Effector memory CD8-positive, alpha-beta T cell (primary cell): Measurements from ENCODE around the gene ABT1.

Experiments used
- ATAC-seq: fragments of 150-1000 bp; cut with Tn5 transposase; replicated peaks from 2 replicates; pipeline ENCODE4 v1.10.0; 2021; ENCODE audit warnings: mild to moderate bottlenecking, moderate library complexity
- DNase-seq, 3 experiments: peaks; one replicate each; pipeline ENCODE4 v3.0.0; 2021
- H3K27ac Mint-ChIP-seq, 2 donors: one replicate each; pipeline ENCODE4 v1.8.0; 2022; ENCODE audit warnings: mild to moderate bottlenecking in 2 of 2, mixed read lengths in 2 of 2, moderate library complexity in 2 of 2
- H3K27me3 Mint-ChIP-seq, 2 donors: one replicate each; pipeline ENCODE4 v1.8.0; 2022; ENCODE audit warnings: mixed read lengths in 2 of 2
- H3K36me3 Mint-ChIP-seq: one replicate; pipeline ENCODE4 v1.8.0; 2022; ENCODE audit warnings: mild to moderate bottlenecking, moderate library complexity, mixed read lengths; ENCODE audit not compliant: insufficient read depth
- H3K4me1 Mint-ChIP-seq, 2 donors: one replicate each; pipeline ENCODE4 v1.8.0; 2022; ENCODE audit warnings: low read depth in 2 of 2, mixed read lengths in 2 of 2
- H3K4me3 Mint-ChIP-seq, 2 donors: one replicate each; pipeline ENCODE4 v1.8.0; 2022; ENCODE audit warnings: mild to moderate bottlenecking in 2 of 2, mixed read lengths in 2 of 2, moderate library complexity in 2 of 2
- H3K9me3 Mint-ChIP-seq, 2 donors: one replicate each; pipeline ENCODE4 v1.8.0; 2022; ENCODE audit warnings: mixed read lengths in 2 of 2

ABT1 gene

GRCh38 chr6:26599591-26599990 is 2.8 kb downstream of the ABT1 start:
- H3K4me1 Mint-ChIP-seq, result peaks cover 7 to 9% of the 10 kb centered on the region in 2 donors
- H3K4me3 Mint-ChIP-seq, result no peak overlapping the region
- H3K27me3 Mint-ChIP-seq, result peaks cover 0 to 2% of the 10 kb centered on the region in 2 donors
- peak overlapping the region in 1 of 2 donors; percentile 62 for H3K27ac Mint-ChIP-seq
- no peaks in the 10 kb centered on the region for H3K9me3 Mint-ChIP-seq
- ATAC-seq (no peak), DNase-seq (no peak)
- H3K36me3 Mint-ChIP-seq, result peaks cover 22% of the 10 kb centered on the region

- Mint-ChIP-seq H3K4me3 (no peak overlapping the region), H3K4me1 (peaks cover 7 to 9% of the 10 kb centered on the region in 2 donors)
- ATAC-seq, result no peak
These were observed 4.0 kb downstream of the ABT1 start for GRCh38 chr6:26600759-26601158.

GRCh38 chr6:26602262-26602661 is 5.5 kb downstream of the ABT1 start:
- DNase-seq (no peak), ATAC-seq (no peak)
- Mint-ChIP-seq H3K4me3 (no peak overlapping the region), H3K36me3 (peaks cover 22% of the 10 kb centered on the region), H3K27ac (peak overlapping the region in 1 of 2 donors; percentile 63), H3K4me1 (peaks cover 7 to 9% of the 10 kb centered on the region in 2 donors), H3K27me3 (no peaks in the 10 kb centered on the region), H3K9me3 (no peaks in the 10 kb centered on the region)

More at GRCh38 chr6:26600759-26601158, 4.0 kb downstream of the ABT1 start:
- Mint-ChIP-seq H3K27me3 (no peaks in the 10 kb centered on the region), H3K27ac (peak overlapping the region; percentile 46 to 56), H3K36me3 (peaks cover 22% of the 10 kb centered on the region), H3K9me3 (no peaks in the 10 kb centered on the region)
- no peak for DNase-seq

- H3K9me3 Mint-ChIP-seq, result no peaks in the 10 kb centered on the region
- H3K36me3 Mint-ChIP-seq, result peaks cover 14% of the 10 kb centered on the region
- no peak for ATAC-seq
- no peak overlapping the region for H3K4me3 Mint-ChIP-seq
- H3K4me1 Mint-ChIP-seq, result peaks cover 6 to 7% of the 10 kb centered on the region in 2 donors
- H3K27me3 Mint-ChIP-seq, result no peaks in the 10 kb centered on the region
- H3K27ac Mint-ChIP-seq, result peak overlapping the region; percentile 58
- DNase-seq, result no peak
These were observed 7.3 kb downstream of the ABT1 start for GRCh38 chr6:26604026-26604425.

GRCh38 chr6:26604797-26605196 is 8.0 kb downstream of the ABT1 start:
- Mint-ChIP-seq H3K4me1 (peaks cover 6 to 7% of the 10 kb centered on the region in 2 donors), H3K27ac (no peak overlapping the region), H3K9me3 (no peaks in the 10 kb centered on the region)

GRCh38 chr6:26607434-26608230 is 10.9 kb downstream of the ABT1 start:
- H3K4me1 Mint-ChIP-seq, result peaks cover 6 to 7% of the 10 kb centered on the region in 2 donors
- DNase-seq (peak; percentile 47 to 58 (median 54)), ATAC-seq (peak; percentile 97)
- H3K27ac Mint-ChIP-seq, result no peak overlapping the region
- H3K9me3 Mint-ChIP-seq, result no peaks in the 10 kb centered on the region
- no peaks in the 10 kb centered on the region for H3K36me3 Mint-ChIP-seq
- H3K27me3 Mint-ChIP-seq, result peaks cover 9 to 24% of the 10 kb centered on the region in 2 donors
- H3K4me3 Mint-ChIP-seq, result peak overlapping the region; percentile 57 to 69

More at GRCh38 chr6:26604797-26605196, 8.0 kb downstream of the ABT1 start:
- H3K27me3 Mint-ChIP-seq, result no peaks in the 10 kb centered on the region
- H3K4me3 Mint-ChIP-seq, result no peak overlapping the region
- DNase-seq, result no peak
- ATAC-seq, result no peak
- H3K36me3 Mint-ChIP-seq, result peaks cover 12% of the 10 kb centered on the region

GRCh38 chr6:26609463-26609862 is 12.7 kb downstream of the ABT1 start:
- ATAC-seq, result no peak

GRCh38 chr6:26611599-26611998 is 14.8 kb downstream of the ABT1 start:
- DNase-seq (no peak), ATAC-seq (no peak)
- Mint-ChIP-seq H3K27me3 (peaks cover 47 to 62% of the 10 kb centered on the region in 2 donors), H3K27ac (no peak overlapping the region), H3K4me3 (no peak overlapping the region), H3K36me3 (no peaks in the 10 kb centered on the region), H3K9me3 (no peaks in the 10 kb centered on the region), H3K4me1 (peaks cover 14 to 15% of the 10 kb centered on the region in 2 donors)

More at GRCh38 chr6:26609463-26609862, 12.7 kb downstream of the ABT1 start:
- Mint-ChIP-seq H3K9me3 (no peaks in the 10 kb centered on the region), H3K36me3 (no peaks in the 10 kb centered on the region), H3K27ac (no peak overlapping the region), H3K4me1 (peaks cover 13 to 14% of the 10 kb centered on the region in 2 donors), H3K4me3 (no peak overlapping the region), H3K27me3 (peaks cover 28 to 43% of the 10 kb centered on the region in 2 donors)
- no peak for DNase-seq

- H3K36me3 Mint-ChIP-seq, result no peaks in the 10 kb centered on the region
- no peaks in the 10 kb centered on the region for H3K9me3 Mint-ChIP-seq
- H3K27ac Mint-ChIP-seq, result no peak overlapping the region
- DNase-seq (no peak), ATAC-seq (no peak)
- H3K4me3 Mint-ChIP-seq, result peak overlapping the region; percentile 59 to 73
- peaks cover 47 to 62% of the 10 kb centered on the region in 2 donors for H3K27me3 Mint-ChIP-seq
- H3K4me1 Mint-ChIP-seq, result peaks cover 8 to 9% of the 10 kb centered on the region in 2 donors
These were observed 16.4 kb downstream of the ABT1 start for GRCh38 chr6:26613201-26613600.

GRCh38 chr6:26613689-26614683 is 17.2 kb downstream of the ABT1 start:
- DNase-seq, result no peak
- peaks cover 8 to 9% of the 10 kb centered on the region in 2 donors for H3K4me1 Mint-ChIP-seq

GRCh38 chr6:26623339-26623859 is 26.6 kb downstream of the ABT1 start:
- ATAC-seq, result no peak
- no peaks in the 10 kb centered on the region for H3K4me1 Mint-ChIP-seq

More at GRCh38 chr6:26613689-26614683, 17.2 kb downstream of the ABT1 start:
- Mint-ChIP-seq H3K27me3 (peaks cover 47 to 62% of the 10 kb centered on the region in 2 donors), H3K36me3 (no peaks in the 10 kb centered on the region), H3K4me3 (peak overlapping the region; percentile 59 to 73), H3K27ac (no peak overlapping the region), H3K9me3 (no peaks in the 10 kb centered on the region)
- no peak for ATAC-seq

GRCh38 chr6:26624557-26624956 is 27.8 kb downstream of the ABT1 start:
- Mint-ChIP-seq H3K27me3 (peaks cover 0 to 33% of the 10 kb centered on the region in 2 donors), H3K27ac (no peak overlapping the region), H3K4me3 (no peak overlapping the region), H3K4me1 (no peaks in the 10 kb centered on the region), H3K9me3 (peaks cover 0 to 2% of the 10 kb centered on the region in 2 donors), H3K36me3 (no peaks in the 10 kb centered on the region)
- DNase-seq (no peak), ATAC-seq (no peak)

More at GRCh38 chr6:26623339-26623859, 26.6 kb downstream of the ABT1 start:
- H3K4me3 Mint-ChIP-seq, result no peak overlapping the region
- H3K36me3 Mint-ChIP-seq, result no peaks in the 10 kb centered on the region
- H3K27me3 Mint-ChIP-seq, result peaks cover 0 to 27% of the 10 kb centered on the region in 2 donors
- DNase-seq, result no peak
- H3K27ac Mint-ChIP-seq, result no peak overlapping the region
- peaks cover 0 to 2% of the 10 kb centered on the region in 2 donors for H3K9me3 Mint-ChIP-seq

GRCh38 chr6:26627843-26628242 is 31.1 kb downstream of the ABT1 start:
- Mint-ChIP-seq H3K4me1 (no peaks in the 10 kb centered on the region), H3K27me3 (peaks cover 0 to 25% of the 10 kb centered on the region in 2 donors), H3K36me3 (no peaks in the 10 kb centered on the region), H3K27ac (no peak overlapping the region), H3K4me3 (no peak overlapping the region), H3K9me3 (peaks cover 0 to 2% of the 10 kb centered on the region in 2 donors)
- DNase-seq (no peak), ATAC-seq (no peak)
